Hindlimb muscle (tissue), 1 donor: Measurements from ENCODE around the gene SPECC1. TPM values are rescaled to one million over a fixed set of nuclear protein-coding genes. Genes with fewer than 3 reads are reported as not detected.
"Not testable (repeated sequence)": the region's sequence is repeated elsewhere in the genome, so short reads cannot be mapped to it uniquely, and the experiment has no call there.

ENCODE experiments used
- DNase-seq: peaks from one replicate; pipeline ENCODE4 v3.0.0-alpha.2; 2013
- polyA plus RNA-seq: library from polyadenylated mRNA; unstranded; fragments of 120-200 nt; gene quantifications from one replicate; pipeline ENCODE4 v1.2.1, GENCODE V29; 2013; ENCODE audit not compliant: insufficient read length

Gene SPECC1
- polyA plus RNA-seq, 1 donor: 6.9 TPM

- DNase-seq: no peak
Measured at GRCh38 chr17:20281860-20282259, 272.7 kb downstream of the SPECC1 start.

- DNase-seq: no peak
Measured at GRCh38 chr17:20282526-20283308, 273.6 kb downstream of the SPECC1 start.

- no peak for DNase-seq
Measured at GRCh38 chr17:20284022-20284421, 274.9 kb downstream of the SPECC1 start.

GRCh38 chr17:20284570-20285295, 275.6 kb downstream of the SPECC1 start:
- DNase-seq: peak; percentile 63

- DNase-seq: no peak
Measured at GRCh38 chr17:20289984-20290383, 280.8 kb downstream of the SPECC1 start.

- DNase-seq: no peak
Measured at GRCh38 chr17:20291853-20292252, 282.7 kb downstream of the SPECC1 start.

- no peak for DNase-seq
Measured at GRCh38 chr17:20293501-20293900, 284.3 kb downstream of the SPECC1 start.

GRCh38 chr17:20294120-20294519, 285.0 kb downstream of the SPECC1 start:
- no peak for DNase-seq

GRCh38 chr17:20299013-20299412, 289.9 kb downstream of the SPECC1 start:
- no peak for DNase-seq

- no peak for DNase-seq
Measured at GRCh38 chr17:20300436-20300934, 291.3 kb downstream of the SPECC1 start.

GRCh38 chr17:20302246-20302917, 293.2 kb downstream of the SPECC1 start:
- no peak for DNase-seq

- no peak for DNase-seq
Measured at GRCh38 chr17:20304961-20305360, 295.8 kb downstream of the SPECC1 start.

GRCh38 chr17:20306924-20307323, 297.8 kb downstream of the SPECC1 start:
- DNase-seq: no peak

GRCh38 chr17:20307326-20307910, 298.3 kb downstream of the SPECC1 start:
- no peak for DNase-seq

GRCh38 chr17:20310481-20310880, 301.3 kb downstream of the SPECC1 start:
- no peak for DNase-seq

GRCh38 chr17:20313306-20313705, 304.1 kb downstream of the SPECC1 start:
- no peak for DNase-seq

- DNase-seq: no peak
Measured at GRCh38 chr17:20313891-20314290, 304.7 kb downstream of the SPECC1 start.

- no peak for DNase-seq
Measured at GRCh38 chr17:20314834-20315233, 305.7 kb downstream of the SPECC1 start.

GRCh38 chr17:20315311-20315710, 306.2 kb downstream of the SPECC1 start:
- DNase-seq: no peak

- DNase-seq: no peak
Measured at GRCh38 chr17:20315821-20316220, 306.7 kb downstream of the SPECC1 start.

- DNase-seq: peak; percentile 76
Measured at GRCh38 chr17:20320535-20321229, 311.5 kb downstream of the SPECC1 start.

- not testable (repeated sequence) for DNase-seq
Measured at GRCh38 chr17:20321357-20321756, 312.2 kb downstream of the SPECC1 start.
